ENCODE results near the gene GKAP1.

Gene GKAP1

DNA sequence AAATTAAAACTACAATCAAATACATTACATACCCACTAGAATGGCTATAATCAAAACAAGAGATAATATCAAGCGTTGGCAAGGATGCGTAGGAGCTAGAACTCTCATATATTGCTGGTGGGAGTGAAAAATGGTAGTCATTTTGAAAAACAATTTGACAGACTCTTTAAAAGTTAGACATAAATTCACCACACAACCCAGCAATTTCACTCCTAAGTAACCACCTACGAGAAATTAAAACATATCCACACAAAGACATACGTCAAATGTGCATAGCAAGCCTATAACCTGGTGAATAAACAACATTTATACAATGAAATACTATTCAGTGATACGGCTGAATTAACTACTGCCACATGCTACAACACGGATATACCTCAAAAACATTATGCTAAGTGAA lies 44.7 kb downstream of the GKAP1 start:
- TF ChIP-seq, protein P1, sequence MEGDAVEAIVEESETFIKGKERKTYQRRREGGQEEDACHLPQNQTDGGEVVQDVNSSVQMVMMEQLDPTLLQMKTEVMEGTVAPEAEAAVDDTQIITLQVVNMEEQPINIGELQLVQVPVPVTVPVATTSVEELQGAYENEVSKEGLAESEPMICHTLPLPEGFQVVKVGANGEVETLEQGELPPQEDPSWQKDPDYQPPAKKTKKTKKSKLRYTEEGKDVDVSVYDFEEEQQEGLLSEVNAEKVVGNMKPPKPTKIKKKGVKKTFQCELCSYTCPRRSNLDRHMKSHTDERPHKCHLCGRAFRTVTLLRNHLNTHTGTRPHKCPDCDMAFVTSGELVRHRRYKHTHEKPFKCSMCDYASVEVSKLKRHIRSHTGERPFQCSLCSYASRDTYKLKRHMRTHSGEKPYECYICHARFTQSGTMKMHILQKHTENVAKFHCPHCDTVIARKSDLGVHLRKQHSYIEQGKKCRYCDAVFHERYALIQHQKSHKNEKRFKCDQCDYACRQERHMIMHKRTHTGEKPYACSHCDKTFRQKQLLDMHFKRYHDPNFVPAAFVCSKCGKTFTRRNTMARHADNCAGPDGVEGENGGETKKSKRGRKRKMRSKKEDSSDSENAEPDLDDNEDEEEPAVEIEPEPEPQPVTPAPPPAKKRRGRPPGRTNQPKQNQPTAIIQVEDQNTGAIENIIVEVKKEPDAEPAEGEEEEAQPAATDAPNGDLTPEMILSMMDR (IDR thresholded peaks at IDR 0.05), result no peak

DNA sequence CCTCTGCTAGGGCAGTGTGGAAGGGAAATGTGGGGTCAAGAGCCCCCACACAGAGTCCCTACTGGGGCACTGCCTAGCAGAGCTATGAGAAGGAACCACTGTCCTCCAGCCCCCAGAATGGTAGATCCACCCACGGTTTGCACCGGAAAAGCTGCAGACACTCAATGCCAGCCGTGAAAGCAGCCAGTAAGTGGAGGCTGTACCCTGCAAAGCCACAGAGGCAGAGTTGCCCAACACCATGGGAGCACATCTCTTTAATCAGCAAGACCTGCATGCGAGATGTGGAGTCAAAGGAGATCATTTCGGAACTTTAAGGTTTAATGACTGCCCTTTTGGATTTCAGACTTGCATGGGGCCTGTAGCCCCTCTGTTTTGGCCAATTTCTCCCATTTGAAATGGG lies 52.2 kb downstream of the GKAP1 start:
- TF ChIP-seq, protein P1 (IDR thresholded peaks at IDR 0.05), result no peak

DNA sequence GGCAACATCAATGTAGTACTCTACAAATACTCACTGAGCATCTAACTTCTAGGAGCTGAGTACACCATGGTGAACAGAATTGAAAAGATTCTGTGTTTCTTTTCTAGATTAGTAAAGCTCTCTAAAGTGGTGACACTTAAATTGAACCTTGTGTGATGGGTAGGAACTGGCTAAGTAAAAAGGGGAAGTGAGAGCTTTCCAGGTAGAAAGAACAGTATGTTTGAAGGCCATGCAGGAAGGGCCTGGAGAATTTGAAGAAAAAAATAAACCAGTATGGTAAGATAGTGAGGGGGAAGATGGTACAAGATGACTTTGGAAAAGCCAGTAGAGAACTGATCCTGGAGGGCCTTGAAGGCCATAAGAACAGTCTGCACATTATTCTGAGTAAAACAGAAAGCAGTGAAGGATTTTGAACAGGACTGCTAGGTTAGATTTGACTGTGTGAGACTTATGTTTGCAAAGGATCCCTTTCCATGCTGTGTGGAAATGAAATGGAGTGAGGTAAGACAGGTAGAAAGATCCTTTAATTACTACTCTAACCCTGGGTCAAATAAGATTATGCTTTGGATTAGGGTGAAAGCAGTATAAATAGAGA lies 63.1 kb downstream of the GKAP1 start:
- TF ChIP-seq, protein P1 (IDR thresholded peaks at IDR 0.05), result no peak

DNA sequence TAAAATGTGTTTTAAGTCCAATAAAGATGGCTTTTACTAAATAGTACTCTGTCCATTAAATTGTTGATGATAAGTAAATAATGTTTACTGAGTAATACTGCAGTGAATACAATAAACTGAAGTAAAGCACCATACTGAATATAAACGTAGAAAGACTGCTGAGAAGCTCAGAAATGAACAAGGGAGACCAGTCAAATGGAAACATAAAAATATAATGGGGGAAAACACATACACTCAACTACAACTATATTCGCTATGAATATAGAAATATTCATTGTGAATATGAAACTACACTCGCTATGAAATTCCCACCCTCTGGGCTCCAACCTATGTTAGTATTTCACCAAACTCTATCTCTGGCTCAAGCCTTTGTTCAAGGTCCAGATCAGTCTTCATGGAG lies 67.9 kb downstream of the GKAP1 start:
- TF ChIP-seq, protein P1 (IDR thresholded peaks at IDR 0.05), result no peak

DNA sequence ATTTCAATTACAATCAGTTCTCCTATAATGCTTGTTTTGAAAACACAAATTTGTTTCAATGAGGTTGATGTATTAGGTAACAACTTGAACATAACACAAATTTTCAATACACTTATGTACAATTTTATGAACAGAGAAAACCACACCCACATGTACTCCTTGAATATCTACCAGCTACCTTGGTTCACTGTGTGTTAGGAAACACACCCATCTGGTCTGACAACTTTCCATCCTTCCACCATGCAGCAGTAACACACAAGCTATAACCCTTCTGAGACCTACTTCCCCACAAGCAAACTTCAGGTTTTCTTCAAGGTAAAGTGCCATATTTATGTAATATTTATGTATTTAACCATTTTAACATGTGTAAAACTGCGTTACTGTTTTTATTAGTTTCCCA lies 73.4 kb downstream of the GKAP1 start:
- TF ChIP-seq, protein P1 (IDR thresholded peaks at IDR 0.05), result no peak

DNA sequence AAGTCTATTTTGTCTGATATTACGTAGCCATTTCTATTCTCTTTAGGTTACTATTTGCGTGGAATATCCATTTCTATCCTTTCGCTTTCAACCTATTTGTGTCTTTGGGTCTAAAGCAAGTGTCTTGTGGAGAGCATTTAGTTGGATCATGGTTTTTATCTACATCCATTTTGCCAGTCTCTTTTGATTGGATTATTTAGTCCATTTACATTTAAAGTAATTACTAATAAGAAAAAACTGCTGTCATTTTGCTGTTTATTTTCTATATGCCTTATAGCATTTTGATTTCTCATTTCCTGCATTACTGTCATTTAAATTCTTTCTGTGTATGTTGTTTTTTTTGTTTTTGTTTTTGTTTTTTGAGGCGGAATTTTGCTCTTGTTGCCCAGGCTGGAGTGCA lies 83.8 kb downstream of the GKAP1 start:
- TF ChIP-seq, protein P1 (IDR thresholded peaks at IDR 0.05), result no peak

DNA sequence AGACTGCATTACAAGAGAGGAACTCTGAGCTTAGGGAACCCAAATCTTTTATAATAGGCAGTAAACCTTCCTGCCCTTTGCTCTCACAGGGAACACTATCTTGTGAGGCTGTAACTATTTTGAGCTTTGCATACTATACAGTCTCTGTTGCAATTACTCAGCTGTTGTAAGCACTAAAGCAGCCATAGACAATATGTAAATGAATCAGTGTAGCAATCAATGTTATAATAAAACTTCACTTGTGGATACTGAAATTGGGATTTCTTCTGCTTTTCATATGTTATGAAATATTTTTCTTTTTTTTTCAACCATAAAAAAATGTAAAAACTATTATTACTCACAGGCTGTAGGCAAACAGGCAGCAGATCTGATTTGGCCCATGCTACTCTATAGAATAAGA lies 93.1 kb downstream of the GKAP1 start:
- TF ChIP-seq, protein P1 (IDR thresholded peaks at IDR 0.05), result no peak
